ENCODE measurements around the gene LMO7. TPM values are rescaled to one million over a fixed set of nuclear protein-coding genes. Genes with fewer than 3 reads are reported as not detected.

LMO7 gene
- total and polyA plus RNA-seq, 4 donors, result 75.9 to 679 (median 214) TPM

GRCh38 chr13:75764926-75765310 is 128.8 kb downstream of the LMO7 start:
- peak in 1 of 3 donors; percentile 46 for DNase-seq
- Histone ChIP-seq H3K27me3 (ENCODE audit: control insufficient read depth in 3 of 3, insufficient read depth in 3 of 3, low read length in 2 of 3) (no peaks in the 10 kb centered on the region), H3K4me3 (no peak overlapping the region), H3K9me3 (ENCODE audit: control insufficient read depth in 4 of 4, insufficient read depth in 3 of 4, low read length in 3 of 4) (no peaks in the 10 kb centered on the region), H3K9ac (ENCODE audit: insufficient read depth in 1 of 2, low read length in 2 of 2) (peak overlapping the region in 1 of 2 donors; percentile 8), H3K27ac (ENCODE audit: low read depth in 1 of 2, low read length in 1 of 2) (peak overlapping the region in 1 of 2 donors; percentile 33), H3K4me1 (ENCODE audit: control insufficient read depth in 5 of 5, insufficient read depth in 5 of 5, low read length in 5 of 5) (peaks cover 0 to 34% (median 6%) of the 10 kb centered on the region in 5 donors), H3K36me3 (ENCODE audit: control insufficient read depth in 4 of 4, insufficient read depth in 4 of 4, low read length in 4 of 4) (no peaks in the 10 kb centered on the region)
- no peak for TF ChIP-seq CTCF (IDR thresholded peaks at IDR 0.05; ENCODE audit: control extremely low read depth, extremely low read depth)
- 50 to 74% methylated on average over 3 of the region's 3 CpGs for WGBS, 2 donors
- no peak for ATAC-seq (ENCODE audit: insufficient read depth, low FRiP score)

- Histone ChIP-seq H3K27me3 (ENCODE audit: control insufficient read depth in 3 of 3, insufficient read depth in 3 of 3, low read length in 2 of 3) (no peaks in the 10 kb centered on the region), H3K9ac (ENCODE audit: insufficient read depth in 1 of 2, low read length in 2 of 2) (no peak overlapping the region), H3K4me3 (no peak overlapping the region), H3K9me3 (ENCODE audit: control insufficient read depth in 4 of 4, insufficient read depth in 3 of 4, low read length in 3 of 4) (no peaks in the 10 kb centered on the region), H3K36me3 (ENCODE audit: control insufficient read depth in 4 of 4, insufficient read depth in 4 of 4, low read length in 4 of 4) (no peaks in the 10 kb centered on the region), H3K27ac (ENCODE audit: low read depth in 1 of 2, low read length in 1 of 2) (no peak overlapping the region), H3K4me1 (ENCODE audit: control insufficient read depth in 5 of 5, insufficient read depth in 5 of 5, low read length in 5 of 5) (peaks cover 0 to 24% (median 0%) of the 10 kb centered on the region in 5 donors)
- ATAC-seq (ENCODE audit: insufficient read depth, low FRiP score) (no peak), DNase-seq (no peak)
- no peak for TF ChIP-seq CTCF (IDR thresholded peaks at IDR 0.05; ENCODE audit: control extremely low read depth, extremely low read depth)
- WGBS, 2 donors, result 52 to 77% methylated on average over 2 of the region's 2 CpGs
Observed at GRCh38 chr13:75766636-75767035, 130.5 kb downstream of the LMO7 start.

- Histone ChIP-seq H3K9ac (ENCODE audit: insufficient read depth in 1 of 2, low read length in 2 of 2) (no peak overlapping the region), H3K27ac (ENCODE audit: low read depth in 1 of 2, low read length in 1 of 2) (peak overlapping the region in 1 of 2 donors; percentile 33), H3K27me3 (ENCODE audit: control insufficient read depth in 3 of 3, insufficient read depth in 3 of 3, low read length in 2 of 3) (no peaks in the 10 kb centered on the region), H3K9me3 (ENCODE audit: control insufficient read depth in 4 of 4, insufficient read depth in 3 of 4, low read length in 3 of 4) (no peaks in the 10 kb centered on the region), H3K4me3 (no peak overlapping the region), H3K36me3 (ENCODE audit: control insufficient read depth in 4 of 4, insufficient read depth in 4 of 4, low read length in 4 of 4) (peaks cover 0 to 2% (median 0%) of the 10 kb centered on the region in 4 donors), H3K4me1 (ENCODE audit: control insufficient read depth in 5 of 5, insufficient read depth in 5 of 5, low read length in 5 of 5) (peaks cover 0 to 19% (median 0%) of the 10 kb centered on the region in 5 donors)
- TF ChIP-seq CTCF (IDR thresholded peaks at IDR 0.05; ENCODE audit: control extremely low read depth, extremely low read depth), result no peak
- 51 to 73% methylated on average over 1 of the region's 1 CpG for WGBS, 2 donors
- ATAC-seq (ENCODE audit: insufficient read depth, low FRiP score), result no peak
- DNase-seq, result no peak
Observed at GRCh38 chr13:75769141-75769905, 133.2 kb downstream of the LMO7 start.

All from lung (tissue), 12 donors.